Body of pancreas (tissue), 4 donors: ENCODE results near the gene CLMN. TPM values are rescaled to one million over a fixed set of nuclear protein-coding genes. Genes with fewer than 3 reads are reported as not detected.
"Not testable (repeated sequence)": the region's sequence is repeated elsewhere in the genome, so short reads cannot be mapped to it uniquely, and the experiment has no call there.

ENCODE experiments used
- ATAC-seq: fragments of 150-250 bp; one replicate; pipeline ENCODE4 v1.9.1; 2016
- DNase-seq, 4 donors: peaks; one replicate each; pipeline ENCODE4 v3.0.0-alpha.2; 2019
- H3K27ac ChIP-seq, 4 donors: fragments of 200-600 bp; sonication (generic); 1 replicate in 3 of 4; 2 replicates in 1 of 4; pipeline versions ENCODE4 v1.5.1 to v1.6.1; 2016 to 2019; ENCODE audit warnings: mild to moderate bottlenecking in 1 of 4, mixed read lengths in 1 of 4, moderate library complexity in 1 of 4
- H3K27me3 ChIP-seq, 2 donors: fragments of 200-600 bp; sonication (generic); one replicate each; pipeline ENCODE4 v1.6.0; 2016; ENCODE audit warnings: mild to moderate bottlenecking in 1 of 2
- H3K36me3 ChIP-seq, 2 donors: fragments of 200-600 bp; sonication (generic); replicated peaks in 1 of 2; 2 replicates each; pipeline ENCODE4 v1.5.1; 2016; ENCODE audit warnings: low read depth in 2 of 2; ENCODE audit not compliant: insufficient read depth in 1 of 2
- H3K4me1 ChIP-seq: fragments of 200-600 bp; sonication (generic); one replicate; pipeline ENCODE4 v1.6.0; 2016
- H3K4me3 ChIP-seq, 2 donors: fragments of 200-600 bp; sonication (generic); 1 replicate in 1 of 2; 2 replicates in 1 of 2; pipeline ENCODE4 v1.5.1; 2016 to 2019
- H3K9me3 ChIP-seq, 3 donors: fragments of 200-600 bp; sonication (generic); 1 replicate in 2 of 3; 2 replicates in 1 of 3; pipeline ENCODE4 v1.5.1; 2016
- CTCF ChIP-seq, 7 experiments: fragments of 450-650 bp in 4 of 7; fragments of 200-600 bp in 3 of 7; sonication (generic) in 3 of 7; IDR thresholded peaks; one replicate each; pipeline ENCODE4 v1.5.1; 2016 to 2019; ENCODE audit warnings: antibody characterized with exemption in 7 of 7
- POLR2A ChIP-seq, 3 donors: fragments of 450-650 bp; IDR thresholded peaks; one replicate each; pipeline ENCODE4 v1.6.1; 2016; ENCODE audit warnings: antibody characterized with exemption in 3 of 3, mild to moderate bottlenecking in 2 of 3
- WGBS, 2 donors: methylation state at CpG; one replicate each; pipeline ENCODE4 v1.1.5; 2017; 5-methylcytosine and 5-hydroxymethylcytosine counted together
- intact Hi-C: fragments of 100-400 bp; cut with DNase I; formaldehyde crosslinking; loops from one replicate; pipeline ENCODE4 v1.15.1; 2023
- total RNA-seq, 2 donors: library from RNA; depleted of rRNA; stranded (reverse); fragments of >200 nt; gene quantifications; one replicate each; pipeline ENCODE4 v1.1.0, GENCODE V29; 2016

CLMN gene
- total RNA-seq, 2 donors from 2014 or later = 53.7 to 54.7 TPM

- no peak overlapping the region for H3K4me3 ChIP-seq
- no peak for DNase-seq
- TF ChIP-seq CTCF (IDR thresholded peaks at IDR 0.05) = no peak
- no peak for TF ChIP-seq POLR2A (IDR thresholded peaks at IDR 0.05)
- peaks cover 47% of the 10 kb centered on the region for H3K4me1 ChIP-seq
- H3K27me3 ChIP-seq = no peaks in the 10 kb centered on the region
- no peaks in the 10 kb centered on the region for H3K9me3 ChIP-seq
- intact Hi-C loops = no loop called here
- ATAC-seq = no peak
- H3K36me3 ChIP-seq = no peaks in the 10 kb centered on the region
- H3K27ac ChIP-seq = no peak overlapping the region
- WGBS, 2 donors = 92 to 95% methylated on average over 4 to 6 of the region's 6 CpGs
These were observed 32.4 kb downstream of the CLMN start for GRCh38 chr14:95287176-95287754.

GRCh38 chr14:95286645-95287044 lies 33.1 kb downstream of the CLMN start:
- DNase-seq (no peak), ATAC-seq (no peak)
- H3K9me3 ChIP-seq = no peaks in the 10 kb centered on the region
- WGBS, 2 donors = 86 to 87% methylated on average over 5 of the region's 5 CpGs
- intact Hi-C loops = no loop called here
- no peaks in the 10 kb centered on the region for H3K36me3 ChIP-seq
- H3K27ac ChIP-seq = no peak overlapping the region
- no peak overlapping the region for H3K4me3 ChIP-seq
- H3K27me3 ChIP-seq = no peaks in the 10 kb centered on the region
- peaks cover 49% of the 10 kb centered on the region for H3K4me1 ChIP-seq
- TF ChIP-seq CTCF (IDR thresholded peaks at IDR 0.05) (no peak), POLR2A (IDR thresholded peaks at IDR 0.05) (no peak)

GRCh38 chr14:95285566-95285965 lies 34.1 kb downstream of the CLMN start:
- Histone ChIP-seq H3K4me1 (peaks cover 49% of the 10 kb centered on the region), H3K36me3 (no peaks in the 10 kb centered on the region), H3K27ac (no peak overlapping the region), H3K9me3 (no peaks in the 10 kb centered on the region), H3K4me3 (no peak overlapping the region), H3K27me3 (no peaks in the 10 kb centered on the region)
- intact Hi-C loops = no loop called here
- no peak for DNase-seq
- no peak for TF ChIP-seq POLR2A (IDR thresholded peaks at IDR 0.05)
- no peak for TF ChIP-seq CTCF (IDR thresholded peaks at IDR 0.05)
- 86 to 88% methylated on average over 4 of the region's 4 CpGs for WGBS, 2 donors
- ATAC-seq = no peak

GRCh38 chr14:95283802-95284201 lies 35.9 kb downstream of the CLMN start:
- intact Hi-C loops, H3K9me3 ChIP-seq, ATAC-seq, H3K27ac ChIP-seq, H3K4me3 ChIP-seq, H3K27me3 ChIP-seq, H3K36me3 ChIP-seq, DNase-seq: not testable (repeated sequence)
- H3K4me1 ChIP-seq = peaks cover 41% of the 10 kb centered on the region
- WGBS, 2 donors = 73 to 86% methylated on average over 3 of the region's 3 CpGs

GRCh38 chr14:95282986-95283380 lies 36.7 kb downstream of the CLMN start:
- H3K4me1 ChIP-seq = peaks cover 41% of the 10 kb centered on the region
- intact Hi-C loops, H3K27me3 ChIP-seq, H3K36me3 ChIP-seq, DNase-seq, H3K9me3 ChIP-seq, ATAC-seq, H3K4me3 ChIP-seq: not testable (repeated sequence)
- peak overlapping the region in 1 of 4 donors; percentile 63 for H3K27ac ChIP-seq
- 77 to 84% methylated on average over 4 to 5 of the region's 5 CpGs for WGBS, 2 donors

GRCh38 chr14:95282354-95282985 lies 37.2 kb downstream of the CLMN start:
- peak overlapping the region in 3 of 4 donors; percentile 32 to 63 (median 43) for H3K27ac ChIP-seq
- no peaks in the 10 kb centered on the region for H3K9me3 ChIP-seq
- no peaks in the 10 kb centered on the region for H3K36me3 ChIP-seq
- peaks cover 41% of the 10 kb centered on the region for H3K4me1 ChIP-seq
- TF ChIP-seq CTCF (IDR thresholded peaks at IDR 0.05) (no peak), POLR2A (IDR thresholded peaks at IDR 0.05) (no peak)
- 39 to 44% methylated on average over 2 of the region's 2 CpGs for WGBS, 2 donors
- intact Hi-C loops = no loop called here
- ATAC-seq (peak; percentile 24), DNase-seq (no peak)
- no peaks in the 10 kb centered on the region for H3K27me3 ChIP-seq
- no peak overlapping the region for H3K4me3 ChIP-seq
